H1 (cell line): Measurements from ENCODE around the gene KISS1.

Experiments used
- CBX8 ChIP-seq: fragments of 300-800, 300-1000 bp; sonication (generic); IDR thresholded peaks from 2 replicates; pipeline ENCODE4 v1.7.1; 2016; ENCODE audit warnings: low read depth, low read length, borderline replicate concordance
- EZH2 ChIP-seq: fragments of 200-600 bp; sonication (generic); IDR thresholded peaks from 2 replicates; pipeline ENCODE4 v1.7.1; 2012; ENCODE audit warnings: low read depth, mild to moderate bottlenecking, moderate library complexity, low read length, inconsistent platforms; ENCODE audit not compliant: severe bottlenecking
- HDAC2 ChIP-seq, 2 experiments: fragments of 300-600 bp in 1 of 2; sonication (generic) in 1 of 2; IDR thresholded peaks; 2 replicates each; pipeline ENCODE4 v1.6.1; 2011 to 2012; ENCODE audit warnings: low read depth in 2 of 2, low read length in 2 of 2, mild to moderate bottlenecking in 2 of 2, moderate library complexity in 2 of 2, borderline replicate concordance in 1 of 2, inconsistent platforms in 1 of 2
- POLR2A ChIP-seq, 2 experiments: IDR thresholded peaks; 1 replicate in 1 of 2; 2 replicates in 1 of 2; pipeline ENCODE4 v1.6.1; 2011; ENCODE audit warnings: low read depth in 2 of 2, low read length in 2 of 2, mild to moderate bottlenecking in 2 of 2; ENCODE audit errors: control extremely low read depth in 1 of 2
- SP2 ChIP-seq: IDR thresholded peaks from 2 replicates; pipeline ENCODE4 v1.6.1; 2012; ENCODE audit warnings: mild to moderate bottlenecking, low read length, inconsistent platforms
- YY1 ChIP-seq: IDR thresholded peaks from 2 replicates; pipeline ENCODE4 v1.6.1; 2011; ENCODE audit warnings: low read depth, mild to moderate bottlenecking, low read length
- TF ChIP-seq, protein P1 (sequence below), 3 experiments: IDR thresholded peaks; 1 replicate in 2 of 3; 2 replicates in 1 of 3; pipeline versions ENCODE4 v1.5.1 to v1.6.1; 2011; ENCODE audit warnings: low read length in 3 of 3, mild to moderate bottlenecking in 3 of 3, inconsistent platforms in 2 of 3, low read depth in 1 of 3, moderate library complexity in 1 of 3; ENCODE audit not compliant: insufficient read depth in 1 of 3; ENCODE audit errors: control extremely low read depth in 1 of 3
- TF ChIP-seq, protein P2 (sequence below): IDR thresholded peaks from 2 replicates; pipeline ENCODE4 v1.6.1; 2012; ENCODE audit warnings: inconsistent platforms
- TF ChIP-seq, protein P3 (sequence below): IDR thresholded peaks from 2 replicates; pipeline ENCODE4 v1.6.1; 2011; ENCODE audit warnings: low read depth, mild to moderate bottlenecking, low read length; ENCODE audit not compliant: insufficient read depth

DNA sequence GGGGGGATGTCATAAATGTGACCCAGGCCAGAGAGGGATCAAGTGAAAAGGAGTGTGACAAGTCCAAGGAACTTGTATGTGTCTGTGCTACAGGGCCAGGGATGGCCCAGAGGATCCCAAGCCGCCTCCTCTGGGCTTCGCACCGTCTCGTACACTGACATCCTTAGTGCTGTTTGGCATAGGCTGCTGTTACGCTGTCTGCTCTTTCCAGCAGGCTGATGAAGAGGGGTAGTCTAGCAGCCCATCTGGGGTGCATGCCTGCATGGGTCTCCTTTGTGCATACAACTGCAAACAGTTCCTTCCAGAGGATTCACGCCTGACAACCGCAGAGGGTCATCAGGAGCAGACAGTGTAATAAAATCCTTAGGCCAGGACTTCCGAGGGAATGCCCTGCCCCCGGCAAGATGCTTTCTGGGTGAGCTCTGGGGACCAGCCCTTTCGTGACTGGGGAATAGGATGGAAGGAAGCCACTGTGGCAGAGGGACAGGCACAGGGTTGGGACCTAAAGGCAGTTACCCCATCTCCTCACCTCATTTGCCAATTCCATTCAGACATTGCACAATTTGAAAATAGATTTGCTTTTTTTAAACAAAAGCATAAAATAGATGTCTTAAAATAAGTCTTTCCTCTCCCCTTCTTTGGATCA is 23.8 kb upstream of the KISS1 start:
- TF ChIP-seq, protein P1, sequence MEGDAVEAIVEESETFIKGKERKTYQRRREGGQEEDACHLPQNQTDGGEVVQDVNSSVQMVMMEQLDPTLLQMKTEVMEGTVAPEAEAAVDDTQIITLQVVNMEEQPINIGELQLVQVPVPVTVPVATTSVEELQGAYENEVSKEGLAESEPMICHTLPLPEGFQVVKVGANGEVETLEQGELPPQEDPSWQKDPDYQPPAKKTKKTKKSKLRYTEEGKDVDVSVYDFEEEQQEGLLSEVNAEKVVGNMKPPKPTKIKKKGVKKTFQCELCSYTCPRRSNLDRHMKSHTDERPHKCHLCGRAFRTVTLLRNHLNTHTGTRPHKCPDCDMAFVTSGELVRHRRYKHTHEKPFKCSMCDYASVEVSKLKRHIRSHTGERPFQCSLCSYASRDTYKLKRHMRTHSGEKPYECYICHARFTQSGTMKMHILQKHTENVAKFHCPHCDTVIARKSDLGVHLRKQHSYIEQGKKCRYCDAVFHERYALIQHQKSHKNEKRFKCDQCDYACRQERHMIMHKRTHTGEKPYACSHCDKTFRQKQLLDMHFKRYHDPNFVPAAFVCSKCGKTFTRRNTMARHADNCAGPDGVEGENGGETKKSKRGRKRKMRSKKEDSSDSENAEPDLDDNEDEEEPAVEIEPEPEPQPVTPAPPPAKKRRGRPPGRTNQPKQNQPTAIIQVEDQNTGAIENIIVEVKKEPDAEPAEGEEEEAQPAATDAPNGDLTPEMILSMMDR (IDR thresholded peaks at IDR 0.05; ENCODE audit: control extremely low read depth in 1 of 3, insufficient read depth in 1 of 3, low read depth in 1 of 3, low read length in 3 of 3), result no peak
- TF ChIP-seq, protein P2, sequence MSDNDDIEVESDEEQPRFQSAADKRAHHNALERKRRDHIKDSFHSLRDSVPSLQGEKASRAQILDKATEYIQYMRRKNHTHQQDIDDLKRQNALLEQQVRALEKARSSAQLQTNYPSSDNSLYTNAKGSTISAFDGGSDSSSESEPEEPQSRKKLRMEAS, result no peak
- TF ChIP-seq CBX8, result no peak
- TF ChIP-seq HDAC2 (IDR thresholded peaks at IDR 0.05; ENCODE audit: borderline replicate concordance in 1 of 2, low read depth in 2 of 2, low read length in 2 of 2), result no peak
- TF ChIP-seq, protein P3, sequence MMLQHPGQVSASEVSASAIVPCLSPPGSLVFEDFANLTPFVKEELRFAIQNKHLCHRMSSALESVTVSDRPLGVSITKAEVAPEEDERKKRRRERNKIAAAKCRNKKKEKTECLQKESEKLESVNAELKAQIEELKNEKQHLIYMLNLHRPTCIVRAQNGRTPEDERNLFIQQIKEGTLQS, result no peak
- TF ChIP-seq POLR2A (IDR thresholded peaks at IDR 0.05; ENCODE audit: control extremely low read depth in 1 of 2, low read depth in 2 of 2, low read length in 2 of 2), result no peak
- no peak for TF ChIP-seq SP2
- TF ChIP-seq YY1, result no peak
- no peak for TF ChIP-seq EZH2
